A673 (cell line): ENCODE data around the gene NELL1. TPM values are rescaled to one million over a fixed set of nuclear protein-coding genes. Genes with fewer than 3 reads are reported as not detected.

Source experiments
- BruUV-seq: library from RNA; stranded (reverse); fragments of 400-500 nt; replicated peaks from 2 replicates; lab custom pipeline; 2021; lab: Mats Ljungman, UMichigan
- CTCF ChIA-PET: fragments of 300-600 bp; sonication (Branson Sonifier 250); formaldehyde crosslinking; loops from one replicate; lab custom pipeline; 2022; ENCODE audit warnings: antibody characterized with exemption; lab: Charles Lee
- POLR2A ChIA-PET: fragments of 300-600 bp; sonication (Branson Sonifier 250); formaldehyde crosslinking; loops from one replicate; lab custom pipeline; 2022; ENCODE audit warnings: antibody characterized with exemption; ENCODE audit not compliant: low non-redundant PET; lab: Charles Lee
- DNase-seq: peaks from one replicate; pipeline ENCODE4 v3.0.0-alpha.2; 2015; ENCODE audit warnings: low spot score
- H3K27ac ChIP-seq: fragments of 200-600 bp; sonication (generic); 2 replicates; pipeline ENCODE4 v1.5.1; 2016; ENCODE audit warnings: mixed run types, low read depth, mild to moderate bottlenecking, mixed read lengths, antibody characterized with exemption, low read length; ENCODE audit not compliant: poor library complexity, severe bottlenecking
- H3K27me3 ChIP-seq: fragments of 200-600 bp; sonication (generic); replicated peaks from 2 replicates; pipeline ENCODE4 v1.6.1; 2017; ENCODE audit warnings: mixed run types, low read depth, mild to moderate bottlenecking, mixed read lengths, antibody characterized with exemption, low read length; ENCODE audit not compliant: insufficient read depth, poor library complexity
- H3K36me3 ChIP-seq: fragments of 200-600 bp; sonication (generic); 2 replicates; pipeline ENCODE4 v1.6.1; 2016; ENCODE audit warnings: mixed run types, mild to moderate bottlenecking, mixed read lengths, antibody characterized with exemption, low read length; ENCODE audit not compliant: insufficient read depth, poor library complexity, severe bottlenecking
- H3K4me1 ChIP-seq: fragments of 200-600 bp; sonication (generic); 2 replicates; pipeline ENCODE4 v1.6.1; 2017; ENCODE audit warnings: mixed run types, mild to moderate bottlenecking, mixed read lengths, antibody characterized with exemption, low read length; ENCODE audit not compliant: insufficient read depth, poor library complexity, severe bottlenecking
- H3K4me3 ChIP-seq: fragments of 200-600 bp; sonication (generic); 2 replicates; pipeline ENCODE4 v1.5.1; 2016; ENCODE audit warnings: low read depth, mixed run types, mild to moderate bottlenecking, mixed read lengths, low read length; ENCODE audit not compliant: poor library complexity, severe bottlenecking
- H3K9me3 ChIP-seq: fragments of 200-600 bp; sonication (generic); 2 replicates; pipeline ENCODE4 v1.6.1; 2016; ENCODE audit warnings: mixed run types, low read depth, mild to moderate bottlenecking, mixed read lengths, antibody characterized with exemption, low read length; ENCODE audit not compliant: poor library complexity, severe bottlenecking
- EZH2 ChIP-seq: fragments of 200-600 bp; sonication (generic); IDR thresholded peaks from 2 replicates; pipeline ENCODE4 v1.6.1; 2017; ENCODE audit warnings: borderline replicate concordance, low read depth, mild to moderate bottlenecking, mixed read lengths, antibody characterized with exemption, low read length; ENCODE audit not compliant: poor library complexity, severe bottlenecking
- intact Hi-C: fragments of 100-400 bp; cut with micrococcal nuclease; formaldehyde crosslinking; loops from one replicate; pipeline ENCODE4 v1.10.0; 2022; ENCODE audit not compliant: unreplicated experiment
- total RNA-seq: library from RNA; stranded (reverse); gene quantifications from 2 replicates; pipeline ENCODE4 v1.2.3, GENCODE V29; 2021
- TF ChIP-seq, protein P1 (sequence below): fragments of 300-800, 200-600 bp; sonication (generic); conservative IDR thresholded peaks from 2 replicates; pipeline ENCODE4 v1.5.1; 2017; ENCODE audit warnings: low read depth, mild to moderate bottlenecking, antibody characterized with exemption, low read length, moderate library complexity, mixed read lengths

Gene NELL1
- total RNA-seq, 1 experiment from 2014 or later, result 0.32 TPM

DNA sequence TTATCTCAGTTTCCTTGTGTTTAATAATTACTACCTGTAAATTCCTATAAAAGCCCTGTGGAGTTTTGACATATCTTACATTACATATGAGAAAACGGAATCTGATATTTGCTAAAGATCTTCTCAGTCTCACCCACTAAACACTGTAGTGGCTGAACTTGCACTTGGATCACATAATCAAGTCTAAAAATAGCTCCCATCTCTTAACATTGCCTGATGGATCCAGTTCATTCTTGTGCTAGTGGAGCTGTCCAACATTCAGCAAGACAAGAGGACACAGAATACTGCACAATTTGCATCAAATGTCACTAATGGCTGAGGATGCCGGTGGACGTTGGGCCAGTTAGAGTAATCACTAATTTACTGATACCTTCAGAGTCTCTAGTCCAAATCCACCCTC, 953.6 kb downstream of the NELL1 start:
- TF ChIP-seq, protein P1, sequence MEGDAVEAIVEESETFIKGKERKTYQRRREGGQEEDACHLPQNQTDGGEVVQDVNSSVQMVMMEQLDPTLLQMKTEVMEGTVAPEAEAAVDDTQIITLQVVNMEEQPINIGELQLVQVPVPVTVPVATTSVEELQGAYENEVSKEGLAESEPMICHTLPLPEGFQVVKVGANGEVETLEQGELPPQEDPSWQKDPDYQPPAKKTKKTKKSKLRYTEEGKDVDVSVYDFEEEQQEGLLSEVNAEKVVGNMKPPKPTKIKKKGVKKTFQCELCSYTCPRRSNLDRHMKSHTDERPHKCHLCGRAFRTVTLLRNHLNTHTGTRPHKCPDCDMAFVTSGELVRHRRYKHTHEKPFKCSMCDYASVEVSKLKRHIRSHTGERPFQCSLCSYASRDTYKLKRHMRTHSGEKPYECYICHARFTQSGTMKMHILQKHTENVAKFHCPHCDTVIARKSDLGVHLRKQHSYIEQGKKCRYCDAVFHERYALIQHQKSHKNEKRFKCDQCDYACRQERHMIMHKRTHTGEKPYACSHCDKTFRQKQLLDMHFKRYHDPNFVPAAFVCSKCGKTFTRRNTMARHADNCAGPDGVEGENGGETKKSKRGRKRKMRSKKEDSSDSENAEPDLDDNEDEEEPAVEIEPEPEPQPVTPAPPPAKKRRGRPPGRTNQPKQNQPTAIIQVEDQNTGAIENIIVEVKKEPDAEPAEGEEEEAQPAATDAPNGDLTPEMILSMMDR, result no peak
- TF ChIP-seq EZH2, result no peak
- Histone ChIP-seq H3K9me3 (no peaks in the 10 kb centered on the region), H3K4me3 (no peak overlapping the region), H3K4me1 (no peaks in the 10 kb centered on the region), H3K36me3 (no peaks in the 10 kb centered on the region), H3K27ac (no peak overlapping the region), H3K27me3 (no peaks in the 10 kb centered on the region)
- POLR2A ChIA-PET, result no interaction called here
- intact Hi-C loops, result no loop called here
- CTCF ChIA-PET, result no interaction called here
- BruUV-seq, result no TSS peak
- DNase-seq, result peak; percentile 14

Other genes with a start within 250 kb of the NELL1 start
- not detected in 2 replicates for gene SLC6A5, start 70.0 kb upstream of the NELL1 start, total RNA-seq